Upper lobe of left lung (tissue), 6 donors: ENCODE results near the gene JAZF1. TPM values are rescaled to one million over a fixed set of nuclear protein-coding genes. Genes with fewer than 3 reads are reported as not detected.

Experiments used
- ATAC-seq, 2 donors: fragments of 200-7000 bp; cut with Tn5 transposase; one replicate each; pipeline ENCODE4 v1.9.1; 2022; ENCODE audit warnings: mild to moderate bottlenecking in 2 of 2, moderate library complexity in 2 of 2; ENCODE audit not compliant: low FRiP score in 2 of 2
- DNase-seq, 2 donors: peaks; one replicate each; pipeline ENCODE4 v3.0.0-alpha.2; 2019 to 2020
- H3K27ac ChIP-seq, 4 donors: fragments of 200-600 bp; sonication (generic); one replicate each; pipeline ENCODE4 v1.5.1; 2016 to 2019
- H3K27me3 ChIP-seq, 4 donors: fragments of 200-600 bp; sonication (generic); one replicate each; pipeline ENCODE4 v1.5.1; 2017 to 2019
- H3K36me3 ChIP-seq, 4 donors: fragments of 200-600 bp; sonication (generic); one replicate each; pipeline ENCODE4 v1.5.1; 2016 to 2019
- H3K4me1 ChIP-seq, 4 donors: fragments of 200-600 bp; sonication (generic); one replicate each; pipeline ENCODE4 v1.5.1; 2018 to 2019
- H3K4me3 ChIP-seq, 4 donors: fragments of 200-600 bp; sonication (generic); one replicate each; pipeline ENCODE4 v1.5.1; 2017 to 2019; ENCODE audit warnings: mild to moderate bottlenecking in 2 of 4, moderate library complexity in 1 of 4
- H3K9me3 ChIP-seq, 4 donors: fragments of 200-600 bp; sonication (generic); one replicate each; pipeline ENCODE4 v1.5.1; 2018 to 2019
- EP300 ChIP-seq, 4 donors: sonication (generic); formaldehyde crosslinking; IDR thresholded peaks; one replicate each; pipeline ENCODE4 v1.5.1; 2017; ENCODE audit warnings: antibody characterized with exemption in 4 of 4, control low read depth in 2 of 4
- POLR2A ChIP-seq, 4 donors: fragments of 450-650 bp; IDR thresholded peaks; one replicate each; pipeline ENCODE4 v1.5.1; 2016 to 2017; ENCODE audit warnings: antibody characterized with exemption in 4 of 4, mild to moderate bottlenecking in 2 of 4
- POLR2AphosphoS5 ChIP-seq, 2 donors: sonication (generic); formaldehyde crosslinking; IDR thresholded peaks; one replicate each; pipeline ENCODE4 v1.5.1; 2017; ENCODE audit warnings: antibody characterized with exemption in 2 of 2
- WGBS, 2 donors: methylation state at CpG; one replicate each; pipeline ENCODE4 v1.1.5; 2017 to 2018; 5-methylcytosine and 5-hydroxymethylcytosine counted together
- total RNA-seq, 6 donors: library from RNA; depleted of rRNA in 4 of 6; stranded (reverse); fragments of >200 nt in 4 of 6; gene quantifications; one replicate each; pipeline versions ENCODE4 v1.1.0 to v1.2.1, GENCODE V29; 2016 to 2021
- TF ChIP-seq, protein P1 (sequence below), 6 experiments: fragments of 450-650 bp in 4 of 6; fragments of 200-600 bp in 2 of 6; sonication (generic) in 2 of 6; IDR thresholded peaks; one replicate each; pipeline ENCODE4 v1.5.1; 2016 to 2019; ENCODE audit warnings: antibody characterized with exemption in 6 of 6
- donor health status: DM: no; HTN: no; CAD: no; lungs with moderate emphysema.
- donor health status: DM: no; HTN: yes; CAD: no; lungs with severe emphysema.

Gene JAZF1
- total RNA-seq, 6 donors from 2014 or later = 4.2 to 19.4 (median 12.4) TPM

DNA sequence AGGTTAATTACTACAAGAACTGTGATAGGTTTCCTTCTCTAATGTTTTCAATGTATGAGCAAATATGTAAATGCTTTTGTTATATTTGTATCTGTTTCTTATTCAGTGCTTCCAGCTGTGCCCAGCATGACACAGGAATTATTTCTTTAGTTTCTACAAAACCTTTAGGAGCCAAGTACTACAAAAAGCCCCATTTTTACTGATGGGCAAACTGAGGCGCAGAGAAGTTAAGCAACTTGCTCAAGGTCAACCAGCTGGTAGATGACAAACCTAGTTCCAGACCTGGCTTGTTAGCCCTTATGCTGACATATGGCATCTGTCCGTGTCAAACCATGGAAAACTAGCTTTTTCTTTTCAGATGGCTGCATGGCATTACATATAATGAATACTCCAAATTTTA lies 134.6 kb downstream of the JAZF1 start:
- Histone ChIP-seq H3K9me3 (no peaks in the 10 kb centered on the region), H3K4me1 (no peaks in the 10 kb centered on the region), H3K27ac (no peak overlapping the region), H3K4me3 (no peak overlapping the region), H3K27me3 (no peaks in the 10 kb centered on the region), H3K36me3 (no peaks in the 10 kb centered on the region)
- whole genome bisulfite sequencing, 2 donors = 93 to 96% methylated on average over 2 of the region's 2 CpGs
- DNase-seq (no peak), ATAC-seq (no peak)
- TF ChIP-seq POLR2AphosphoS5 (IDR thresholded peaks at IDR 0.05) = no peak
- TF ChIP-seq POLR2A (IDR thresholded peaks at IDR 0.05) = no peak
- TF ChIP-seq, protein P1, sequence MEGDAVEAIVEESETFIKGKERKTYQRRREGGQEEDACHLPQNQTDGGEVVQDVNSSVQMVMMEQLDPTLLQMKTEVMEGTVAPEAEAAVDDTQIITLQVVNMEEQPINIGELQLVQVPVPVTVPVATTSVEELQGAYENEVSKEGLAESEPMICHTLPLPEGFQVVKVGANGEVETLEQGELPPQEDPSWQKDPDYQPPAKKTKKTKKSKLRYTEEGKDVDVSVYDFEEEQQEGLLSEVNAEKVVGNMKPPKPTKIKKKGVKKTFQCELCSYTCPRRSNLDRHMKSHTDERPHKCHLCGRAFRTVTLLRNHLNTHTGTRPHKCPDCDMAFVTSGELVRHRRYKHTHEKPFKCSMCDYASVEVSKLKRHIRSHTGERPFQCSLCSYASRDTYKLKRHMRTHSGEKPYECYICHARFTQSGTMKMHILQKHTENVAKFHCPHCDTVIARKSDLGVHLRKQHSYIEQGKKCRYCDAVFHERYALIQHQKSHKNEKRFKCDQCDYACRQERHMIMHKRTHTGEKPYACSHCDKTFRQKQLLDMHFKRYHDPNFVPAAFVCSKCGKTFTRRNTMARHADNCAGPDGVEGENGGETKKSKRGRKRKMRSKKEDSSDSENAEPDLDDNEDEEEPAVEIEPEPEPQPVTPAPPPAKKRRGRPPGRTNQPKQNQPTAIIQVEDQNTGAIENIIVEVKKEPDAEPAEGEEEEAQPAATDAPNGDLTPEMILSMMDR (IDR thresholded peaks at IDR 0.05) = no peak
- TF ChIP-seq EP300 (IDR thresholded peaks at IDR 0.05) = no peak

DNA sequence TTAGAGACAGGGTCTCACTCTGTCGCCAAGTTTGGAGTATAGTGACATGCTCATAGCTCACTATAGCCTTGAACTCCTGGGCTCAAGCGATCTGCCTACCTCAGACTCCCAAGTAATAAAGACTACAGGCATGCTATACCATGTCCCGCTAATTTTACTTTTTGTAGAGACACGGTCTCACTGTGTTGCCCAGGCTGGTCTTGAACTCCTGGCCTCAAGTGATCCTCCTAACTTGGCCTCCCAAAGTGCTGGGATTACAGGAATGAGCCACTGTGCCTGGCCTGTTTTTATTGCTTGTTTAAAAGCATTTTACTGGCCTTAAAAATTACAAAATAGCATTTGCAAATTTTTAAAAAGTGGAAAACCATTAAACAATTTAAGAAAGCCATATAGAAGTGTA lies 135.0 kb downstream of the JAZF1 start:
- DNase-seq = no peak
- H3K9me3 ChIP-seq = no peaks in the 10 kb centered on the region
- WGBS, 2 donors = 95% methylated on average over 4 of the region's 4 CpGs

DNA sequence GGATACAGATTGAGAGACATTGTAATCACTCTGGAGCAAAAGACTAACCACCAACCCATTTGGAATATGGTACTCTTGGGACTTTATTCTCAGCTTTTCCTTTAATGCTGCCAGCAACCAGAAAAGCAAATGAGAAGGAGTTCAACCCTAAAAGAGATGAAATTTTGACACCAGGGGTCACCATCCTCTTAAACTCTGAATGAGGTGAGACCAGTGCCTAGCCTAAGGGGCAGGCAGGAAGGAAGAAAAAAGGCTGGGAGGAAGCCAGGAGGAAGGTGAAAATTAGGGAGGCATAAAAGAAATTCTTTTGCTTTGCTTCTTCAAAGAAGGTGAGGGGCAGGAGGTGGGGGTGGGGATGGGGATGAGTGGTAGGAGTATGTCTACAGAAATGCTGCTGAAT lies 135.8 kb downstream of the JAZF1 start:
- no peak for DNase-seq
- no peaks in the 10 kb centered on the region for H3K36me3 ChIP-seq
- no peak for TF ChIP-seq POLR2AphosphoS5 (IDR thresholded peaks at IDR 0.05)
- no peak for TF ChIP-seq POLR2A (IDR thresholded peaks at IDR 0.05)
- no peak for TF ChIP-seq EP300 (IDR thresholded peaks at IDR 0.05)
- H3K27me3 ChIP-seq = no peaks in the 10 kb centered on the region
- no peaks in the 10 kb centered on the region for H3K4me1 ChIP-seq
- no peak for ATAC-seq
- H3K27ac ChIP-seq = no peak overlapping the region
- H3K9me3 ChIP-seq = no peaks in the 10 kb centered on the region
- H3K4me3 ChIP-seq = no peak overlapping the region

More for the DNA sequence above, 135.0 kb downstream of the JAZF1 start:
- TF ChIP-seq POLR2AphosphoS5 (IDR thresholded peaks at IDR 0.05) = no peak
- TF ChIP-seq, protein P1 (IDR thresholded peaks at IDR 0.05) = no peak
- TF ChIP-seq EP300 (IDR thresholded peaks at IDR 0.05) = no peak
- TF ChIP-seq POLR2A (IDR thresholded peaks at IDR 0.05) = no peak
- no peak for ATAC-seq
- no peak overlapping the region for H3K4me3 ChIP-seq
- no peaks in the 10 kb centered on the region for H3K36me3 ChIP-seq
- no peak overlapping the region for H3K27ac ChIP-seq
- no peaks in the 10 kb centered on the region for H3K4me1 ChIP-seq
- H3K27me3 ChIP-seq = no peaks in the 10 kb centered on the region

DNA sequence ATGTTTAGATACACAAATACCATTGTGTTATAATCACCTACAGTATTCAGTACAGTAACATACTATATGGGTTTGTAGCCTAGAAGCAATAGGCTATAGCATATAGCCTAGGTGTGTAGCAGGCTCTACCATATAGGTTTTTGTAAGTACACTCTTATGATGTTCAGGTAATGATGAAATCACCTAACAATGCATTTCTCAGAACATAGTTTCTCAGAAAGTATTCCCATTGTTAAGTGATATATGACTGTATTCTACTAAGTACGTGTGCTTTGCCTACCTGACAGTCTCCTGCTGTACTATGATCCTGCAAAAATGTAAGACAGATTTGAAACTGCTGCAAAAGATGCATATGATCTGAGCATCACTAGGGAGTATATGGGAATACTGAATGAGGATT lies 137.9 kb downstream of the JAZF1 start:
- TF ChIP-seq POLR2A (IDR thresholded peaks at IDR 0.05) = no peak
- TF ChIP-seq, protein P1 (IDR thresholded peaks at IDR 0.05) = no peak
- no peak for TF ChIP-seq POLR2AphosphoS5 (IDR thresholded peaks at IDR 0.05)
- no peak for TF ChIP-seq EP300 (IDR thresholded peaks at IDR 0.05)
- H3K27ac ChIP-seq = no peak overlapping the region
- H3K27me3 ChIP-seq = no peaks in the 10 kb centered on the region
- ATAC-seq (no peak), DNase-seq (no peak)
- 84 to 100% methylated on average over 1 of the region's 1 CpG for WGBS, 2 donors
- no peaks in the 10 kb centered on the region for H3K4me1 ChIP-seq
- no peaks in the 10 kb centered on the region for H3K36me3 ChIP-seq
- no peak overlapping the region for H3K4me3 ChIP-seq
- no peaks in the 10 kb centered on the region for H3K9me3 ChIP-seq

DNA sequence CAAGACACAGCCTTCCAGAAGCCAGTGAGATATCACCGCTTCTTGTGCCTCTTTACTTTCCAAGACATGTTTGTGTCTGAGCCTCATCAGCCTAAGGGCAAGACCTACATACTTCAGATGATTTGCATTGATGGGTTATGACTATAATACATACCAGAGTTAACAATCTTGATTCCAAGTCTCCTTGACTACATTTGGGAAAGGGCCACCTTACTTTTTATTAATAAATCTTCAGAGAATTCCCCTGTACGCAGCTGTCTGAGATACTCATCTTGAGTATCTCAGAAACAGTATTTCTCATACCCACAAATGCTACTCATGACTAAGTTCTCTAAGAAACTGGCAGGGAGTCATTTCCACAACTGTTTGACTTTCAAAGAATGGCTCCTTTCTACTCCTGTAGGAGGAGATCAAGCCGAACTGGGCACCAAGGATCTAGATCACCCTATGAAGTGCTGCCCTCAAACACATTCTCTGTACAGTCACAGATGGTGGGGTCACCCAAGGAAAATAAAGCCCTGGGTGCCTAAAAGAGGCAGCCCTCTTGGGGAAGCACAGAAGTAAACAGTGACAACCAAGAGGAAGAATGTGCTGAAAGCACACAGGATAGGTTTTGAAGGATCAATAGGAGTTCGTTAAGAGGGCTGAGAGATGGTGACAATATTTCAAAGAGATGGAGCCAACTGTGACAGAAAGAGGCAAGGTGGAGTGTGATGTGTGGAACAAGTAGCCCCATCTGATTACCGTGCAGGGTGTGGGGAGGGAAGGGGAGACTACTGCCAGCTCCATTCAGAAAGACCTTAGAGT lies 138.9 kb downstream of the JAZF1 start:
- H3K27me3 ChIP-seq = no peaks in the 10 kb centered on the region
- no peaks in the 10 kb centered on the region for H3K9me3 ChIP-seq
- TF ChIP-seq POLR2AphosphoS5 (IDR thresholded peaks at IDR 0.05) (no peak), POLR2A (IDR thresholded peaks at IDR 0.05) (no peak), EP300 (IDR thresholded peaks at IDR 0.05) (no peak)
- TF ChIP-seq, protein P1 (IDR thresholded peaks at IDR 0.05) = no peak
- DNase-seq (no peak), ATAC-seq (no peak)
- no peak overlapping the region for H3K27ac ChIP-seq
- H3K4me3 ChIP-seq = no peak overlapping the region
- WGBS, 2 donors = 77 to 89% methylated on average over 5 of the region's 5 CpGs
- H3K36me3 ChIP-seq = no peaks in the 10 kb centered on the region
- H3K4me1 ChIP-seq = peaks cover 0 to 3% (median 1%) of the 10 kb centered on the region in 4 donors
